Chondrocyte (in vitro differentiated cells): ENCODE results near the gene PSMD13. TPM values are rescaled to one million over a fixed set of nuclear protein-coding genes. Genes with fewer than 3 reads are reported as not detected.
"Not testable (repeated sequence)": the region's sequence is repeated elsewhere in the genome, so short reads cannot be mapped to it uniquely, and the experiment has no call there.

Source experiments
- DNase-seq: peaks from one replicate; pipeline ENCODE4 v3.0.0; 2021; ENCODE audit warnings: mixed read lengths, low spot score
- H3K27ac Mint-ChIP-seq: one replicate; pipeline ENCODE4 v1.8.0; 2021; ENCODE audit warnings: mild to moderate bottlenecking, moderate library complexity, mixed read lengths; ENCODE audit not compliant: unreplicated experiment
- H3K27me3 Mint-ChIP-seq: 2 replicates; pipeline ENCODE4 v1.8.0; 2021; ENCODE audit warnings: low read depth, mixed read lengths
- H3K36me3 Mint-ChIP-seq: 2 replicates; pipeline ENCODE4 v1.8.0; 2021; ENCODE audit warnings: low read depth, mixed read lengths
- H3K4me1 Mint-ChIP-seq: 2 replicates; pipeline ENCODE4 v1.8.0; 2021; ENCODE audit warnings: low read depth, mild to moderate bottlenecking, mixed read lengths
- H3K4me3 Mint-ChIP-seq: one replicate; pipeline ENCODE4 v1.8.0; 2021; ENCODE audit warnings: mild to moderate bottlenecking, moderate library complexity, mixed read lengths; ENCODE audit not compliant: unreplicated experiment
- H3K9me3 Mint-ChIP-seq: 2 replicates; pipeline ENCODE4 v1.8.0; 2021; ENCODE audit warnings: low read depth, mixed read lengths
- CTCF ChIP-seq: fragments of 200-600 bp; sonication (generic); IDR thresholded peaks from 2 replicates; pipeline ENCODE4 v1.5.0; 2021; ENCODE audit warnings: antibody characterized with exemption, mild to moderate bottlenecking, moderate library complexity
- total RNA-seq: library from RNA; stranded (reverse); gene quantifications from 3 replicates; pipeline ENCODE4 v1.2.1, GENCODE V29; 2021

Gene PSMD13
- total RNA-seq, 1 donor from 2014 or later, result 103 TPM

GRCh38 chr11:235609-235996 lies 1.2 kb upstream of the PSMD13 start:
- TF ChIP-seq CTCF, result no peak
- H3K27me3 Mint-ChIP-seq, result no peaks in the 10 kb centered on the region
- H3K4me3 Mint-ChIP-seq, result peak overlapping the region; percentile 79
- H3K36me3 Mint-ChIP-seq, result peaks cover 3% of the 10 kb centered on the region
- H3K9me3 Mint-ChIP-seq, result no peaks in the 10 kb centered on the region
- DNase-seq, result no peak
- peaks cover 25% of the 10 kb centered on the region for H3K4me1 Mint-ChIP-seq
- H3K27ac Mint-ChIP-seq, result peak overlapping the region; percentile 64

- H3K27ac Mint-ChIP-seq, result peak within 1 kb of the TSS; percentile 97
- TF ChIP-seq CTCF, result peak; percentile 41
- no peak for DNase-seq
- peaks cover 25% of the 10 kb centered on the region for H3K4me1 Mint-ChIP-seq
- peaks cover 3% of the 10 kb centered on the region for H3K36me3 Mint-ChIP-seq
- no peaks in the 10 kb centered on the region for H3K27me3 Mint-ChIP-seq
- H3K9me3 Mint-ChIP-seq, result no peaks in the 10 kb centered on the region
- H3K4me3 Mint-ChIP-seq, result peak within 1 kb of the TSS; percentile 95
These were observed 591 bp upstream of the PSMD13 start, which contains the start of gene SIRT3 for GRCh38 chr11:235997-236773. TSS of gene SIRT3 (minus strand) at chr11:236342. CDS start at chr11:236328, 14 bp downstream.

- H3K27me3 Mint-ChIP-seq, H3K4me3 Mint-ChIP-seq, DNase-seq, H3K9me3 Mint-ChIP-seq: not testable (repeated sequence)
- Mint-ChIP-seq H3K27ac (peak overlapping the region; percentile 36), H3K36me3 (peaks cover 15% of the 10 kb centered on the region), H3K4me1 (peaks cover 30% of the 10 kb centered on the region)
These were observed 1.6 kb downstream of the PSMD13 start for GRCh38 chr11:238346-238745.

GRCh38 chr11:240315-240714 lies 3.5 kb downstream of the PSMD13 start:
- H3K27ac Mint-ChIP-seq, result no peak overlapping the region

GRCh38 chr11:241634-242033 lies 4.9 kb downstream of the PSMD13 start:
- Mint-ChIP-seq H3K36me3 (peaks cover 26% of the 10 kb centered on the region), H3K4me3 (no peak overlapping the region)

More at GRCh38 chr11:240315-240714, 3.5 kb downstream of the PSMD13 start:
- Mint-ChIP-seq H3K36me3 (peaks cover 21% of the 10 kb centered on the region), H3K4me3 (no peak overlapping the region), H3K4me1 (peaks cover 26% of the 10 kb centered on the region), H3K9me3 (no peaks in the 10 kb centered on the region), H3K27me3 (no peaks in the 10 kb centered on the region)
- DNase-seq, result no peak
- TF ChIP-seq CTCF, result no peak

More at GRCh38 chr11:241634-242033, 4.9 kb downstream of the PSMD13 start:
- no peaks in the 10 kb centered on the region for H3K27me3 Mint-ChIP-seq
- no peak for TF ChIP-seq CTCF
- no peaks in the 10 kb centered on the region for H3K9me3 Mint-ChIP-seq
- H3K4me1 Mint-ChIP-seq, result peaks cover 22% of the 10 kb centered on the region
- no peak for DNase-seq
- peak overlapping the region; percentile 18 for H3K27ac Mint-ChIP-seq
